GM12878 (cell line): ENCODE measurements around the gene HSD11B1. TPM values are rescaled to one million over a fixed set of nuclear protein-coding genes. Genes with fewer than 3 reads are reported as not detected.

ENCODE experiments used
- ASH2L ChIP-seq: fragments of 300-600, 200-600 bp; sonication (generic); IDR thresholded peaks from 2 replicates; pipeline ENCODE4 v1.6.1; 2017; ENCODE audit warnings: low read depth, mild to moderate bottlenecking, borderline replicate concordance
- CHD4 ChIP-seq: fragments of 200-600 bp; sonication (generic); IDR thresholded peaks from 2 replicates; pipeline ENCODE4 v1.6.1; 2016; ENCODE audit warnings: mild to moderate bottlenecking
- EZH2 ChIP-seq: IDR thresholded peaks from 2 replicates; pipeline ENCODE4 v1.6.1; 2012; ENCODE audit warnings: low read depth, mild to moderate bottlenecking, control low read depth, inconsistent platforms, low read length, borderline replicate concordance; ENCODE audit not compliant: control insufficient read depth
- FOS ChIP-seq: IDR thresholded peaks from 3 replicates; pipeline ENCODE4 v1.6.1; 2011; ENCODE audit warnings: borderline replicate concordance; ENCODE audit not compliant: insufficient read length; ENCODE audit errors: extremely low read depth
- IKZF1 ChIP-seq: fragments of 450-650 bp; conservative IDR thresholded peaks from 2 replicates; pipeline ENCODE4 v1.6.1; 2017; ENCODE audit warnings: antibody characterized with exemption, mild to moderate bottlenecking
- IKZF2 ChIP-seq, 2 experiments: fragments of 450-650 bp; IDR thresholded peaks; 2 replicates each; pipeline ENCODE4 v1.6.1; 2017; ENCODE audit warnings: mild to moderate bottlenecking in 2 of 2, moderate library complexity in 2 of 2
- MXI1 ChIP-seq: fragments of 150-350 bp; IDR thresholded peaks from 2 replicates; pipeline ENCODE4 v1.6.1; 2011; ENCODE audit warnings: low read depth, mild to moderate bottlenecking, inconsistent platforms, low read length, improper control_type of control experiment
- NFIC ChIP-seq: IDR thresholded peaks from 2 replicates; pipeline ENCODE4 v1.6.1; 2012; ENCODE audit warnings: low read depth, mild to moderate bottlenecking, inconsistent platforms, low read length, moderate library complexity
- PAX8 ChIP-seq: fragments of 450-650 bp; IDR thresholded peaks from 2 replicates; pipeline ENCODE4 v1.6.1; 2017; ENCODE audit warnings: mild to moderate bottlenecking, moderate library complexity
- POLR2AphosphoS5 ChIP-seq: IDR thresholded peaks from 2 replicates; pipeline ENCODE4 v1.6.1; 2011; ENCODE audit warnings: mild to moderate bottlenecking, low read length, inconsistent platforms
- RCOR1 ChIP-seq: conservative IDR thresholded peaks from 2 replicates; pipeline ENCODE4 v1.6.1; 2012; ENCODE audit warnings: low read depth, low read length, improper control_type of control experiment
- SIN3A ChIP-seq: IDR thresholded peaks from 2 replicates; pipeline ENCODE4 v1.6.1; 2012; ENCODE audit warnings: low read depth, low read length, improper control_type of control experiment
- SREBF2 ChIP-seq: IDR thresholded peaks from 2 replicates; pipeline ENCODE4 v1.6.1; 2012; ENCODE audit warnings: mild to moderate bottlenecking, low read length
- STAT3 ChIP-seq: IDR thresholded peaks from 2 replicates; pipeline ENCODE4 v1.6.1; 2011; ENCODE audit warnings: low read depth, low read length, improper control_type of control experiment
- SUZ12 ChIP-seq: fragments of 200-600 bp; sonication (generic); IDR thresholded peaks from one replicate; pipeline ENCODE4 v1.6.1; 2018; ENCODE audit warnings: antibody characterized with exemption, mild to moderate bottlenecking; ENCODE audit not compliant: unreplicated experiment
- ZNF274 ChIP-seq: IDR thresholded peaks from one replicate; pipeline ENCODE4 v1.8.0; 2011; ENCODE audit not compliant: insufficient read length, insufficient read depth
- polyA plus RNA-seq, 11 experiments: library from polyadenylated mRNA; depleted of rRNA in 4 of 11; unstranded in 6 of 11; stranded (reverse) in 5 of 11; fragments of >200 nt; fragmentation: Nextera tagmentation in 4 of 11; fragmentation: Illumina TruSeq in 1 of 11; extraction: Ambion mirVana in 4 of 11; extraction: Trizol in 1 of 11; gene quantifications; 1 replicate in 1 of 11; 2 replicates in 10 of 11; pipeline versions ENCODE4 v1.2.1 to v1.2.3, GENCODE V29; 2011 to 2016; ENCODE audit warnings: inconsistent platforms in 2 of 11, missing spikeins in 2 of 11, low read depth in 1 of 11
- total RNA-seq, 4 experiments: library from RNA; depleted of rRNA in 3 of 4; stranded (reverse); fragments of >200 nt in 3 of 4; fragmentation: Illumina TruSeq in 1 of 4; extraction: Trizol in 1 of 4; gene quantifications; 2 replicates each; pipeline versions ENCODE4 v1.2.1 to v1.2.3, GENCODE V29; 2013 to 2021
- TF ChIP-seq, protein P1 (sequence below): fragments of 150-350 bp; IDR thresholded peaks from 2 replicates; pipeline ENCODE4 v1.6.1; 2014; ENCODE audit warnings: mild to moderate bottlenecking, low read depth, low read length
- TF ChIP-seq, protein P2 (sequence below): IDR thresholded peaks from 2 replicates; pipeline ENCODE4 v1.6.1; 2012; ENCODE audit warnings: low read depth, low read length, improper control_type of control experiment
- TF ChIP-seq, protein P3 (sequence below): IDR thresholded peaks from 2 replicates; pipeline ENCODE4 v1.6.1; 2012; ENCODE audit warnings: low read length, inconsistent platforms
- TF ChIP-seq, protein P4 (sequence below): fragments of 450-650 bp; IDR thresholded peaks from 2 replicates; pipeline ENCODE4 v1.6.1; 2017; ENCODE audit warnings: mild to moderate bottlenecking
- TF ChIP-seq, protein P5 (sequence below): IDR thresholded peaks from 2 replicates; pipeline ENCODE4 v1.6.1; 2011; ENCODE audit warnings: borderline replicate concordance, low read depth, mild to moderate bottlenecking, moderate library complexity, low read length; ENCODE audit not compliant: insufficient read depth, poor library complexity, severe bottlenecking
- TF ChIP-seq, protein P6 (sequence below): IDR thresholded peaks from 2 replicates; pipeline ENCODE4 v1.6.1; 2011; ENCODE audit warnings: mild to moderate bottlenecking, low read depth, low read length, moderate library complexity; ENCODE audit not compliant: insufficient replicate concordance

Gene HSD11B1
- total and polyA plus RNA-seq, 10 of the 15 experiments (the other 5 are each of a cell fraction or from before 2014, with no cell fraction given) = 0.04 to 0.27 (median 0.15) TPM; not detected in 7

DNA sequence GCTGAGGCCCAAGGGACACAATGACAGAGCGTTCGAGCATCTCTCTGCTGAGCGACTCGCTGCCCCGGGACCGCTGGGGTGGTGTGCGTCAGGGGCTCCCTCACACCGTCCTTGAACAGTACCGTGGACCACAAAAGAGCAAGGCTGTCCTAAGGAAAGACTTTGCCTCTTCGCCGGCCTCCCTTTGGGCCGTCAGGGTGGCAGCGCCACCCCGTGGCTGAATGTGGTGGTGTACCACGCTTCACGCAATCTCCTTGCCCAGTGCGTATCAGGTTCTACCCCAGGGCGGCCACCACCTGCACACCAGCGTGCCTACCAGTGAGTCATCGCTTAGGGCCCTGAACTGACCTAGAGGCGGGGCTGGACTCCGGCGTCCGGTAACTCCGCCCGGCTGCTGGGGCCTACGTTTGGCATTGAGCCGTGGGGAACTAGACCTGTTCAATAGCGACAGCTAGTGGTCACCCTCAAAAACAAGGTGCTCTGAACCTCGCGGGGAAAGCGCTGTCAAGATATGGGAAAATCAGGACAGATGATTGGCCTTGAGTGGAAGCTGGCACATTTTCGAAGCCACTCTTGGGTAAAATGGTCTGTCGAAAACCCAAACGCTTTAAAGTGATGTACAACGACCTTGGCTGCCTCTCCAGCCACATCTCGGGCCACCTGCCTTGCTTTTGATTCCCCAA, 43.1 kb downstream of the HSD11B1 start (continued):
- TF ChIP-seq CHD4 (no peak), STAT3 (no peak), EZH2 (no peak), SIN3A (no peak), IKZF2 (IDR thresholded peaks at IDR 0.05) (peak in 1 of 2 experiments; percentile 39; a peak in 2 of 4 replicates), FOS (no peak), IKZF1 (peak; percentile 84), POLR2AphosphoS5 (no peak), NFIC (no peak), ZNF274 (no peak), RCOR1 (peak; percentile 81; the same call in 1 of the 2 replicates), SREBF2 (no peak), MXI1 (peak; percentile 64), PAX8 (no peak), SUZ12 (no peak), ASH2L (no peak)
- TF ChIP-seq, protein P1, sequence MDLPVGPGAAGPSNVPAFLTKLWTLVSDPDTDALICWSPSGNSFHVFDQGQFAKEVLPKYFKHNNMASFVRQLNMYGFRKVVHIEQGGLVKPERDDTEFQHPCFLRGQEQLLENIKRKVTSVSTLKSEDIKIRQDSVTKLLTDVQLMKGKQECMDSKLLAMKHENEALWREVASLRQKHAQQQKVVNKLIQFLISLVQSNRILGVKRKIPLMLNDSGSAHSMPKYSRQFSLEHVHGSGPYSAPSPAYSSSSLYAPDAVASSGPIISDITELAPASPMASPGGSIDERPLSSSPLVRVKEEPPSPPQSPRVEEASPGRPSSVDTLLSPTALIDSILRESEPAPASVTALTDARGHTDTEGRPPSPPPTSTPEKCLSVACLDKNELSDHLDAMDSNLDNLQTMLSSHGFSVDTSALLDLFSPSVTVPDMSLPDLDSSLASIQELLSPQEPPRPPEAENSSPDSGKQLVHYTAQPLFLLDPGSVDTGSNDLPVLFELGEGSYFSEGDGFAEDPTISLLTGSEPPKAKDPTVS = no peak
- TF ChIP-seq, protein P2, sequence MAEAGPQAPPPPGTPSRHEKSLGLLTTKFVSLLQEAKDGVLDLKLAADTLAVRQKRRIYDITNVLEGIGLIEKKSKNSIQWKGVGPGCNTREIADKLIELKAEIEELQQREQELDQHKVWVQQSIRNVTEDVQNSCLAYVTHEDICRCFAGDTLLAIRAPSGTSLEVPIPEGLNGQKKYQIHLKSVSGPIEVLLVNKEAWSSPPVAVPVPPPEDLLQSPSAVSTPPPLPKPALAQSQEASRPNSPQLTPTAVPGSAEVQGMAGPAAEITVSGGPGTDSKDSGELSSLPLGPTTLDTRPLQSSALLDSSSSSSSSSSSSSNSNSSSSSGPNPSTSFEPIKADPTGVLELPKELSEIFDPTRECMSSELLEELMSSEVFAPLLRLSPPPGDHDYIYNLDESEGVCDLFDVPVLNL = no peak
- TF ChIP-seq, protein P3, sequence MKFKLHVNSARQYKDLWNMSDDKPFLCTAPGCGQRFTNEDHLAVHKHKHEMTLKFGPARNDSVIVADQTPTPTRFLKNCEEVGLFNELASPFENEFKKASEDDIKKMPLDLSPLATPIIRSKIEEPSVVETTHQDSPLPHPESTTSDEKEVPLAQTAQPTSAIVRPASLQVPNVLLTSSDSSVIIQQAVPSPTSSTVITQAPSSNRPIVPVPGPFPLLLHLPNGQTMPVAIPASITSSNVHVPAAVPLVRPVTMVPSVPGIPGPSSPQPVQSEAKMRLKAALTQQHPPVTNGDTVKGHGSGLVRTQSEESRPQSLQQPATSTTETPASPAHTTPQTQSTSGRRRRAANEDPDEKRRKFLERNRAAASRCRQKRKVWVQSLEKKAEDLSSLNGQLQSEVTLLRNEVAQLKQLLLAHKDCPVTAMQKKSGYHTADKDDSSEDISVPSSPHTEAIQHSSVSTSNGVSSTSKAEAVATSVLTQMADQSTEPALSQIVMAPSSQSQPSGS = no peak
- TF ChIP-seq, protein P4, sequence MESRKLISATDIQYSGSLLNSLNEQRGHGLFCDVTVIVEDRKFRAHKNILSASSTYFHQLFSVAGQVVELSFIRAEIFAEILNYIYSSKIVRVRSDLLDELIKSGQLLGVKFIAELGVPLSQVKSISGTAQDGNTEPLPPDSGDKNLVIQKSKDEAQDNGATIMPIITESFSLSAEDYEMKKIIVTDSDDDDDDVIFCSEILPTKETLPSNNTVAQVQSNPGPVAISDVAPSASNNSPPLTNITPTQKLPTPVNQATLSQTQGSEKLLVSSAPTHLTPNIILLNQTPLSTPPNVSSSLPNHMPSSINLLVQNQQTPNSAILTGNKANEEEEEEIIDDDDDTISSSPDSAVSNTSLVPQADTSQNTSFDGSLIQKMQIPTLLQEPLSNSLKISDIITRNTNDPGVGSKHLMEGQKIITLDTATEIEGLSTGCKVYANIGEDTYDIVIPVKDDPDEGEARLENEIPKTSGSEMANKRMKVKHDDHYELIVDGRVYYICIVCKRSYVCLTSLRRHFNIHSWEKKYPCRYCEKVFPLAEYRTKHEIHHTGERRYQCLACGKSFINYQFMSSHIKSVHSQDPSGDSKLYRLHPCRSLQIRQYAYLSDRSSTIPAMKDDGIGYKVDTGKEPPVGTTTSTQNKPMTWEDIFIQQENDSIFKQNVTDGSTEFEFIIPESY = no peak
- TF ChIP-seq, protein P5, sequence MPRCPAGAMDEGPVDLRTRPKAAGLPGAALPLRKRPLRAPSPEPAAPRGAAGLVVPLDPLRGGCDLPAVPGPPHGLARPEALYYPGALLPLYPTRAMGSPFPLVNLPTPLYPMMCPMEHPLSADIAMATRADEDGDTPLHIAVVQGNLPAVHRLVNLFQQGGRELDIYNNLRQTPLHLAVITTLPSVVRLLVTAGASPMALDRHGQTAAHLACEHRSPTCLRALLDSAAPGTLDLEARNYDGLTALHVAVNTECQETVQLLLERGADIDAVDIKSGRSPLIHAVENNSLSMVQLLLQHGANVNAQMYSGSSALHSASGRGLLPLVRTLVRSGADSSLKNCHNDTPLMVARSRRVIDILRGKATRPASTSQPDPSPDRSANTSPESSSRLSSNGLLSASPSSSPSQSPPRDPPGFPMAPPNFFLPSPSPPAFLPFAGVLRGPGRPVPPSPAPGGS = no peak
- TF ChIP-seq, protein P6, sequence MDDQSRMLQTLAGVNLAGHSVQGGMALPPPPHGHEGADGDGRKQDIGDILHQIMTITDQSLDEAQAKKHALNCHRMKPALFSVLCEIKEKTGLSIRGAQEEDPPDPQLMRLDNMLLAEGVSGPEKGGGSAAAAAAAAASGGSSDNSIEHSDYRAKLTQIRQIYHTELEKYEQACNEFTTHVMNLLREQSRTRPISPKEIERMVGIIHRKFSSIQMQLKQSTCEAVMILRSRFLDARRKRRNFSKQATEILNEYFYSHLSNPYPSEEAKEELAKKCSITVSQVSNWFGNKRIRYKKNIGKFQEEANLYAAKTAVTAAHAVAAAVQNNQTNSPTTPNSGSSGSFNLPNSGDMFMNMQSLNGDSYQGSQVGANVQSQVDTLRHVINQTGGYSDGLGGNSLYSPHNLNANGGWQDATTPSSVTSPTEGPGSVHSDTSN = no peak
